Measurements from ENCODE around the gene TNFSF8. TPM values are rescaled to one million over a fixed set of nuclear protein-coding genes. Genes with fewer than 3 reads are reported as not detected.

Gene TNFSF8
- total and polyA plus RNA-seq, 9 of the 15 experiments (the other 6 are each of a cell fraction or from before 2014, with no cell fraction given) = 0.09 TPM; not detected in 8

DNA sequence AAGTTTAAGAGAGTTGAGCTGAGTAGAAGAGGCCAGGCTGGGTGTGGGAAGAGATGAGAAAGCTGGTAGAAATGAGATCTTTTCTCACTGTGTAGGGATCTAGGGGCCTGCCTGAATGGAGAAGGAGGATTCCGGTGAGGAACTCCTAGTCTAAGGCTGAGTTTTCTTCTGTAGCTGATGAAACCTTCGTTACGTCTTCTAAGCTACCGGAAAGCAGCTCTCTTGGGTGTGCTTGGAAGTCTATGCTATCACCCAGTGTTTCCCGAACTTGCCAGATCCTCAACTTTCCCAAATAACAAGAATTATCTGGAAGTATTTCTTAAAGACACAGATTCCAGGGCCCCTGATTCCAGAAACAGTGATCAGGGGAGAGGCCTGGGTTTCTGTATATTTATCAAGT lies 69.1 kb downstream of the TNFSF8 start:
- H2AFZ ChIP-seq (ENCODE audit: low read depth, low read length) = no peak overlapping the region
- no peaks in the 10 kb centered on the region for H3K36me3 ChIP-seq (ENCODE audit: control insufficient read depth, insufficient read depth, low read length)
- TF ChIP-seq SRSF1 (IDR thresholded peaks at IDR 0.05; ENCODE audit: low read depth, low read length) = no peak
- no peak for TF ChIP-seq ZNF740 (CRISPR knock-in tag; IDR thresholded peaks at IDR 0.05)
- TF ChIP-seq ZNF740 (tag; IDR thresholded peaks at IDR 0.05) = no peak
- TF ChIP-seq SP1 (CRISPR knock-in tag; IDR thresholded peaks at IDR 0.05) = no peak
- TF ChIP-seq IFI16 (CRISPR knock-in tag; IDR thresholded peaks at IDR 0.05) = no peak
- WGBS (ENCODE audit: insufficient coverage, low coverage, missing lambda C conversion rate) = 0% methylated on average over 5 of the region's 5 CpGs
- no peak overlapping the region for H3K4me3 ChIP-seq
- H3K4me1 ChIP-seq (replicated peaks in 1 of 2; ENCODE audit: control insufficient read depth in 2 of 2, insufficient read depth in 2 of 2, low read length in 2 of 2) = no peaks in the 10 kb centered on the region
- intact Hi-C loops (cut with micrococcal nuclease) (no loop called here), in situ Hi-C loops (cut with MboI) (no loop called here)
- no peaks in the 10 kb centered on the region for H3K9me3 ChIP-seq (replicated peaks; ENCODE audit: control insufficient read depth, insufficient read depth, low read depth, low read length)
- DNase-seq (ENCODE audit: extremely low read depth in 1 of 4, low spot score in 3 of 4) (no peak), ATAC-seq (no peak), FAIRE-seq (no peak)
- H3K27ac ChIP-seq (ENCODE audit: extremely low read depth, low read depth, low read length) = no peak overlapping the region
- no peak overlapping the region for H3K4me2 ChIP-seq (ENCODE audit: insufficient read depth, low read length)
- no peaks in the 10 kb centered on the region for H3K9me1 ChIP-seq (ENCODE audit: control insufficient read depth, insufficient read depth, low read length)
- no TSS peak for BruUV-seq (replicated peaks)
- H3K27me3 ChIP-seq (ENCODE audit: control insufficient read depth in 2 of 2, insufficient read depth in 2 of 2, low read length in 2 of 2) = no peaks in the 10 kb centered on the region
- no peaks in the 10 kb centered on the region for H3K79me2 ChIP-seq (ENCODE audit: control insufficient read depth, insufficient read depth, low read length)
- no peak overlapping the region for H3K9ac ChIP-seq (ENCODE audit: insufficient read depth in 1 of 2, low read depth in 2 of 2, low read length in 2 of 2)
- CTCF ChIA-PET (ENCODE audit: low intra/inter-chr PET ratio) = no interaction called here
- H4K20me1 ChIP-seq (replicated peaks; ENCODE audit: control insufficient read depth, insufficient read depth, low read length) = no peaks in the 10 kb centered on the region
- POLR2A ChIA-PET = interaction anchor here (0.5 kb wide), 1 partner anchor 27 kb away, joined by 3 read pairs; no protein-coding TSS in a partner anchor

GRCh38 chr9:114860187-114860586 lies 70.2 kb downstream of the TNFSF8 start:
- no peaks in the 10 kb centered on the region for H3K36me3 ChIP-seq (ENCODE audit: control insufficient read depth, insufficient read depth, low read length)
- H3K9me3 ChIP-seq (replicated peaks; ENCODE audit: control insufficient read depth, insufficient read depth, low read depth, low read length) = no peaks in the 10 kb centered on the region
- no peaks in the 10 kb centered on the region for H3K9me1 ChIP-seq (ENCODE audit: control insufficient read depth, insufficient read depth, low read length)
- H3K4me1 ChIP-seq (replicated peaks in 1 of 2; ENCODE audit: control insufficient read depth in 2 of 2, insufficient read depth in 2 of 2, low read length in 2 of 2) = no peaks in the 10 kb centered on the region
- no peak overlapping the region for H2AFZ ChIP-seq (ENCODE audit: low read depth, low read length)
- H3K9ac ChIP-seq (ENCODE audit: insufficient read depth in 1 of 2, low read depth in 2 of 2, low read length in 2 of 2) = no peak overlapping the region
- H3K4me3 ChIP-seq = no peak overlapping the region
- H3K27ac ChIP-seq (ENCODE audit: extremely low read depth, low read depth, low read length) = no peak overlapping the region
- H4K20me1 ChIP-seq (replicated peaks; ENCODE audit: control insufficient read depth, insufficient read depth, low read length) = no peaks in the 10 kb centered on the region
- FAIRE-seq (no peak), DNase-seq (ENCODE audit: extremely low read depth in 1 of 4, low spot score in 3 of 4) (no peak), ATAC-seq (no peak)
- no peaks in the 10 kb centered on the region for H3K79me2 ChIP-seq (ENCODE audit: control insufficient read depth, insufficient read depth, low read length)
- in situ Hi-C loops (cut with MboI) = no loop called here
- BruUV-seq (replicated peaks) = no TSS peak
- WGBS (ENCODE audit: insufficient coverage, low coverage, missing lambda C conversion rate) = 0% methylated on average over 2 of the region's 2 CpGs
- H3K27me3 ChIP-seq (ENCODE audit: control insufficient read depth in 2 of 2, insufficient read depth in 2 of 2, low read length in 2 of 2) = no peaks in the 10 kb centered on the region
- ChIA-PET CTCF (ENCODE audit: low intra/inter-chr PET ratio) (no interaction called here), POLR2A (no interaction called here)
- H3K4me2 ChIP-seq (ENCODE audit: insufficient read depth, low read length) = no peak overlapping the region
- intact Hi-C loops (cut with micrococcal nuclease) = no loop called here
- TF ChIP-seq ZNF263 (CRISPR knock-in tag; IDR thresholded peaks at IDR 0.05; ENCODE audit: borderline replicate concordance) (no peak), CEBPZ (IDR thresholded peaks at IDR 0.05; ENCODE audit: borderline replicate concordance, low read depth, low read length) (no peak), DLX4 (CRISPR knock-in tag; IDR thresholded peaks at IDR 0.05) (no peak), HDAC6 (IDR thresholded peaks at IDR 0.05; ENCODE audit: low read depth, low read length) (no peak)
- TF ChIP-seq, protein P1, sequence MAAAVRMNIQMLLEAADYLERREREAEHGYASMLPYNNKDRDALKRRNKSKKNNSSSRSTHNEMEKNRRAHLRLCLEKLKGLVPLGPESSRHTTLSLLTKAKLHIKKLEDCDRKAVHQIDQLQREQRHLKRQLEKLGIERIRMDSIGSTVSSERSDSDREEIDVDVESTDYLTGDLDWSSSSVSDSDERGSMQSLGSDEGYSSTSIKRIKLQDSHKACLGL (CRISPR knock-in tag; IDR thresholded peaks at IDR 0.05; ENCODE audit: borderline replicate concordance, poor library complexity, severe bottlenecking) = no peak
